GM12875 (cell line): Measurements from ENCODE around the gene TAF1.
A peak's percentile ranks its signal among the peaks of the same experiment; 100 is the strongest.
"Not testable (repeated sequence)": the region's sequence is repeated elsewhere in the genome, so short reads cannot be mapped to it uniquely, and the experiment has no call there.

Source experiments
- H3K4me3 ChIP-seq: one replicate; pipeline ENCODE4 v1.5.1; 2011; ENCODE audit warnings: low read depth, low read length, control low read depth
- CTCF ChIP-seq: IDR thresholded peaks from 2 replicates; pipeline ENCODE4 v1.5.1; 2011; ENCODE audit warnings: low read depth, mild to moderate bottlenecking, control low read depth, inconsistent platforms, low read length, moderate library complexity, borderline replicate concordance; ENCODE audit not compliant: insufficient read depth

Gene TAF1

GRCh38 chrX:71492231-71493065 lies 126.3 kb downstream of the TAF1 start:
- H3K4me3 ChIP-seq, result peak overlapping the region; percentile 52
- no peak for TF ChIP-seq CTCF

- TF ChIP-seq CTCF, result no peak
- no peak overlapping the region for H3K4me3 ChIP-seq
Measured at GRCh38 chrX:71493111-71493613, 127.0 kb downstream of the TAF1 start.

GRCh38 chrX:71495979-71496378 lies 129.8 kb downstream of the TAF1 start:
- not testable (repeated sequence) for H3K4me3 ChIP-seq

- TF ChIP-seq CTCF, result no peak
- no peak overlapping the region for H3K4me3 ChIP-seq
Measured at GRCh38 chrX:71496476-71496875, 130.3 kb downstream of the TAF1 start.

- not testable (repeated sequence) for H3K4me3 ChIP-seq
Measured at GRCh38 chrX:71502080-71502479, 135.9 kb downstream of the TAF1 start.

GRCh38 chrX:71504346-71504745 lies 138.2 kb downstream of the TAF1 start:
- no peak for TF ChIP-seq CTCF
- no peak overlapping the region for H3K4me3 ChIP-seq

- H3K4me3 ChIP-seq, result no peak overlapping the region
Measured at GRCh38 chrX:71509289-71509688, 143.1 kb downstream of the TAF1 start.

GRCh38 chrX:71510161-71510560 lies 144.0 kb downstream of the TAF1 start:
- no peak for TF ChIP-seq CTCF
- no peak overlapping the region for H3K4me3 ChIP-seq

More at GRCh38 chrX:71509289-71509688, 143.1 kb downstream of the TAF1 start:
- no peak for TF ChIP-seq CTCF

- not testable (repeated sequence) for H3K4me3 ChIP-seq
Measured at GRCh38 chrX:71513731-71514130, 147.6 kb downstream of the TAF1 start.
